Measurements from ENCODE around the gene U2AF1L4.
"Not testable (repeated sequence)": the region's sequence is repeated elsewhere in the genome, so short reads cannot be mapped to it uniquely, and the experiment has no call there.

Gene U2AF1L4

DNA sequence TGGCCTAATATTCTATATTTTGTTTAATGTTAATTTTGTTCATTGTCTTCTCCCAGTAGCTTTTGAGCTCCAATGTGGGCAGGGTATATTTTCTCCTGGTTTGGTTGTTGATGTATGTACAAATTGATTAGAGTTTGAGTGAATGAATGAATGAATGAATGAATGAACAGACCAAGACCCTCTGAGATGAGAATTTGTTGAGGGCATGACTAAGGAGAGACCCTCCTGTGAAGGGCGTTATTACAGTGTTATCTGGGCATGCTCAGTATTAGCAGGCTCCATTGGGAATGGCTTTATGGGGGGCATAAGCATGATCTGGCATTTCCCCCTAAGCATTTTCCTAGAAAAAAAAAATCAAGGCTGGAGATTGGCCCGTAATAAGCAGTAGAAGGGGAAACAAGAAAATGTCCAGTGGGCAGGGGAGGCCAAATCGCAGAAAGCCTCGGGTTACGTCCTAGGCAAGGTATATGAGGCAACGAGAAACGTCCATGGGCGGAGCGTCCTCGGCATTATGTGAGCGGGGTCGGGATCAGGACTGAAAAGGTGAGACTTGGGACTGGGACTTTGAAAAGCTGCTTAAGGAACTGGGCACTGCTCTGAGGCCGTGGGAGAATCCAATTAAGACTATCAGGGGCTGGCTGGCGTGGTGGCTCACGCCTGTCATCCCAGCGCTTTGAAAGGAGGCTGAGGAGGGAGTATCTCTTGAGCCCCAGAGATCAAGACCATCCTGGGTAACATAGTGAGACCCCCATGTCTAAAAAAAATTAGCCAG is 29.2 kb upstream of the U2AF1L4 start:
- H3K9me2 ChIP-seq (replicated peaks; ENCODE audit: control insufficient read depth, low read length) = no peaks in the 10 kb centered on the region
- H4K20me1 ChIP-seq (ENCODE audit: control insufficient read depth, insufficient read depth, low read depth, low read length) = no peaks in the 10 kb centered on the region
- H3K27ac ChIP-seq (ENCODE audit: low read depth, low read length) = no peak overlapping the region
- H3K4me2 ChIP-seq (ENCODE audit: low read length) = peak overlapping the region; percentile 62
- H3F3A ChIP-seq (ENCODE audit: control insufficient read depth, insufficient read depth) = peaks cover 2% of the 10 kb centered on the region; the same call in 1 of the 2 replicates
- H3K36me3 ChIP-seq (ENCODE audit: control insufficient read depth, low read length) = no peaks in the 10 kb centered on the region
- peaks cover 5% of the 10 kb centered on the region; the same call in 1 of the 2 replicates for H3K79me2 ChIP-seq (ENCODE audit: control insufficient read depth, low read length)
- H3K4me1 ChIP-seq (ENCODE audit: control insufficient read depth, low read length) = peaks cover 15% of the 10 kb centered on the region
- H3K27me3 ChIP-seq (ENCODE audit: control insufficient read depth, low read length) = no peaks in the 10 kb centered on the region
- TF ChIP-seq EZH2phosphoT487 (IDR thresholded peaks at IDR 0.05; ENCODE audit: borderline replicate concordance, low read length) = no peak
- TF ChIP-seq, protein P1, sequence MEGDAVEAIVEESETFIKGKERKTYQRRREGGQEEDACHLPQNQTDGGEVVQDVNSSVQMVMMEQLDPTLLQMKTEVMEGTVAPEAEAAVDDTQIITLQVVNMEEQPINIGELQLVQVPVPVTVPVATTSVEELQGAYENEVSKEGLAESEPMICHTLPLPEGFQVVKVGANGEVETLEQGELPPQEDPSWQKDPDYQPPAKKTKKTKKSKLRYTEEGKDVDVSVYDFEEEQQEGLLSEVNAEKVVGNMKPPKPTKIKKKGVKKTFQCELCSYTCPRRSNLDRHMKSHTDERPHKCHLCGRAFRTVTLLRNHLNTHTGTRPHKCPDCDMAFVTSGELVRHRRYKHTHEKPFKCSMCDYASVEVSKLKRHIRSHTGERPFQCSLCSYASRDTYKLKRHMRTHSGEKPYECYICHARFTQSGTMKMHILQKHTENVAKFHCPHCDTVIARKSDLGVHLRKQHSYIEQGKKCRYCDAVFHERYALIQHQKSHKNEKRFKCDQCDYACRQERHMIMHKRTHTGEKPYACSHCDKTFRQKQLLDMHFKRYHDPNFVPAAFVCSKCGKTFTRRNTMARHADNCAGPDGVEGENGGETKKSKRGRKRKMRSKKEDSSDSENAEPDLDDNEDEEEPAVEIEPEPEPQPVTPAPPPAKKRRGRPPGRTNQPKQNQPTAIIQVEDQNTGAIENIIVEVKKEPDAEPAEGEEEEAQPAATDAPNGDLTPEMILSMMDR (IDR thresholded peaks at IDR 0.05; ENCODE audit: low read depth, low read length, poor library complexity, severe bottlenecking) = no peak
- no peaks in the 10 kb centered on the region for H3K9me3 ChIP-seq (ENCODE audit: control insufficient read depth, insufficient read depth, low read length)
- H3K4me3 ChIP-seq (ENCODE audit: low read length) = peak overlapping the region; percentile 72

DNA sequence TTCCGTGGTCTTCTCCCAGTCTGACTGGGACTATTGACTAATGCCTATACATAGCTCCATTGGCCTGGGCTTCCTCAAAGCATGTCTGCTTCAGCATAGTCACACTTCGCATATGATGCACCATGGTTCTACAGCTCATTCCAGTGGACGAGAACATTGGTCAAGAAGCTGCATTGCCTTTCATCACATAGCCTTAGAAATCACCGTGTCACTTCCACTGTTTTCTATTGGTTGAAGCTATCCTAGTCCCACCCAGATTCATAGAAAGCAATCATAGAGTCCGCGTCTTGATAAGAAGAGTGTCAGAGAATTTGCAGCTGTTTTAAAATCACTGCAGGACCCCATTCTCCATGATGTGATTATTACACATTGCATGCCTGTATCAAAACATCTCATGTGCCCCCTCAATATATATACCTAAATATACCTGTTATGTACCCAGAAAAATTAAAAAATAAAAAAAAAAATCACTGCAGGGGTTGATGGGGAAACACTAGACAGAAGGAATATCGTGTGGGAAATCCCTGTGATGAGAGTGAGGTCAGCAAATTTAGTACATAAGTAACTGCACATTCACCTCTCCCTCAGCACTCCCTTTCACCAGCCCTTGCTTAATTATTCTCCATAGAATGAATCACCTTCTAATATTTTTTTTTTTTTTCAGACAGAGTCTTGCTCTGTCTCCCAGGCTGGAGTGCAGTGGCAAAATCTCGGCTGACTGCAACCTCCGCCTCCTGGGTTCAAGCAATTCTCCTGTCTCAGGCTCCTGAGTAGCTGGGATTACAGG is 28.0 kb upstream of the U2AF1L4 start:
- Histone ChIP-seq H3K36me3 (ENCODE audit: control insufficient read depth, low read length) (peaks cover 4% of the 10 kb centered on the region), H3K4me2 (ENCODE audit: low read length) (no peak overlapping the region), H3K27ac (ENCODE audit: low read depth, low read length) (no peak overlapping the region), H3F3A (ENCODE audit: control insufficient read depth, insufficient read depth) (peaks cover 2% of the 10 kb centered on the region; the same call in 1 of the 2 replicates), H3K9me2 (replicated peaks; ENCODE audit: control insufficient read depth, low read length) (no peaks in the 10 kb centered on the region), H4K20me1 (ENCODE audit: control insufficient read depth, insufficient read depth, low read depth, low read length) (no peaks in the 10 kb centered on the region), H3K4me3 (ENCODE audit: low read length) (no peak overlapping the region), H3K9me3 (ENCODE audit: control insufficient read depth, insufficient read depth, low read length) (no peaks in the 10 kb centered on the region), H3K4me1 (ENCODE audit: control insufficient read depth, low read length) (peaks cover 15% of the 10 kb centered on the region), H3K79me2 (ENCODE audit: control insufficient read depth, low read length) (peaks cover 5% of the 10 kb centered on the region; the same call in 1 of the 2 replicates), H3K27me3 (ENCODE audit: control insufficient read depth, low read length) (no peaks in the 10 kb centered on the region)
- TF ChIP-seq, protein P1 (IDR thresholded peaks at IDR 0.05; ENCODE audit: low read depth, low read length, poor library complexity, severe bottlenecking) = no peak
- TF ChIP-seq EZH2phosphoT487 (IDR thresholded peaks at IDR 0.05; ENCODE audit: borderline replicate concordance, low read length) = no peak

DNA sequence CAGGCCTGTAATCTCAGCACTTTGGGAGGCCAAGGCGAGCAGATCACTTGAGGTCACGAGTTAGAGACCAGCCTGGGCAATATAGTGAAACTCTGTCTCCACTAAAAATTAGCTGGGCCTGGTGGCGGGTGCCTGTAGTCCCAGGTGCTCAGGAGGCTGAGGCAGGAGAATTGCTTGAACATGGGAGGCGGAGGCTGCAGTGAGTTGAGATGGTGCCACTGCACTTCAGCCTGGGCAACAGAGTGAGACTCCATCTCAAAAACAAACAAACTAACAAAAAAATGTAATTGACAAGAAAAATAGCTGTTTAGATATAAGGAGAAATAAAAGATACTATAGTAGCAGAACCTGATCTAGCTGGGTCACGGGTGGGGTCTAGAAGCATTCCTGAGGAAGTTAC is 27.1 kb upstream of the U2AF1L4 start:
- H4K20me1 ChIP-seq (ENCODE audit: control insufficient read depth, insufficient read depth, low read depth, low read length); H3K79me2 ChIP-seq (ENCODE audit: control insufficient read depth, low read length); H3K4me2 ChIP-seq (ENCODE audit: low read length); H3F3A ChIP-seq (ENCODE audit: control insufficient read depth, insufficient read depth); H3K9me2 ChIP-seq (replicated peaks; ENCODE audit: control insufficient read depth, low read length); H3K27me3 ChIP-seq (ENCODE audit: control insufficient read depth, low read length); H3K27ac ChIP-seq (ENCODE audit: low read depth, low read length); H3K9me3 ChIP-seq (ENCODE audit: control insufficient read depth, insufficient read depth, low read length); H3K4me3 ChIP-seq (ENCODE audit: low read length): not testable (repeated sequence)
- peaks cover 11% of the 10 kb centered on the region for H3K36me3 ChIP-seq (ENCODE audit: control insufficient read depth, low read length)
- peaks cover 15% of the 10 kb centered on the region for H3K4me1 ChIP-seq (ENCODE audit: control insufficient read depth, low read length)

DNA sequence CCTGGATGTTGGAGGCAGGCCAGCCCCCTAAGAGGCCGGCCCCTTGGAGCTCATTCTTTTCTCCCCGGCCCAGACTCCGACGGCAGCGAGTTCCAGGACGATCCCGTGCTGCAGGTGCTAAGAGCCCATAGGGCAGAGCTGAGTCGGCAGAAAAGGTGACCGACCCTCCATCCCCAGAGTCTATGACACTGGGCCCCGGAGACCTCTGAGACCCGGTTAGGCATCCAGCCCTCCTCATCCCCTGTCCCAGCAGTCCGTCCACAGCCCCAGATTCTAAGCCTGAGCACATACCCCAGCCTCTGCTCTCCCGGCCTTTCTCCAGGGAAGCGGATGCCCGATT is 22.8 kb upstream of the U2AF1L4 start:
- peaks cover 2% of the 10 kb centered on the region; the same call in 1 of the 2 replicates for H3F3A ChIP-seq (ENCODE audit: control insufficient read depth, insufficient read depth)
- H3K36me3 ChIP-seq (ENCODE audit: control insufficient read depth, low read length) = peaks cover 17% of the 10 kb centered on the region
- H4K20me1 ChIP-seq (ENCODE audit: control insufficient read depth, insufficient read depth, low read depth, low read length) = no peaks in the 10 kb centered on the region
- H3K27me3 ChIP-seq (ENCODE audit: control insufficient read depth, low read length) = no peaks in the 10 kb centered on the region
- no peak overlapping the region for H3K4me3 ChIP-seq (ENCODE audit: low read length)
- H3K9me3 ChIP-seq (ENCODE audit: control insufficient read depth, insufficient read depth, low read length) = no peaks in the 10 kb centered on the region
- H3K9me2 ChIP-seq (replicated peaks; ENCODE audit: control insufficient read depth, low read length) = no peaks in the 10 kb centered on the region
- no peaks in the 10 kb centered on the region for H3K4me1 ChIP-seq (ENCODE audit: control insufficient read depth, low read length)
- TF ChIP-seq, protein P1 (IDR thresholded peaks at IDR 0.05; ENCODE audit: low read depth, low read length, poor library complexity, severe bottlenecking) = no peak
- no peak for TF ChIP-seq EZH2phosphoT487 (IDR thresholded peaks at IDR 0.05; ENCODE audit: borderline replicate concordance, low read length)
- H3K79me2 ChIP-seq (ENCODE audit: control insufficient read depth, low read length) = no peaks in the 10 kb centered on the region
- H3K27ac ChIP-seq (ENCODE audit: low read depth, low read length) = no peak overlapping the region
- H3K4me2 ChIP-seq (ENCODE audit: low read length) = no peak overlapping the region
